DND-41 (cell line): ENCODE measurements around the gene MYH11.

Source experiments
- ATAC-seq: fragments of 200-7000 bp; cut with Tn5 transposase; 3 replicates; pipeline ENCODE4 v1.9.1; 2021; ENCODE audit warnings: low read depth; ENCODE audit not compliant: insufficient read depth
- DNase-seq: peaks from one replicate; pipeline ENCODE4 v3.0.0-alpha.2; 2020
- H2AFZ ChIP-seq: 2 replicates; pipeline ENCODE4 v1.6.0; 2012; ENCODE audit warnings: low read depth, low read length
- H3K27ac ChIP-seq: 2 replicates; pipeline ENCODE4 v1.5.1; 2012; ENCODE audit warnings: low read length, inconsistent platforms
- H3K27me3 ChIP-seq: fragments of 200-600 bp; sonication (generic); 2 replicates; pipeline ENCODE4 v1.6.0; 2012; ENCODE audit warnings: low read length, mild to moderate bottlenecking, inconsistent platforms; ENCODE audit not compliant: insufficient read depth, poor library complexity
- H3K36me3 ChIP-seq: 2 replicates; pipeline ENCODE4 v1.5.1; 2012; ENCODE audit warnings: low read length, inconsistent platforms; ENCODE audit not compliant: insufficient read depth
- H3K4me1 ChIP-seq: 2 replicates; pipeline ENCODE4 v1.5.1; 2012; ENCODE audit warnings: mild to moderate bottlenecking, low read length; ENCODE audit not compliant: insufficient read depth
- H3K4me2 ChIP-seq: 2 replicates; pipeline ENCODE4 v1.6.0; 2012; ENCODE audit warnings: mild to moderate bottlenecking, moderate library complexity, low read length, inconsistent platforms; ENCODE audit not compliant: insufficient read depth
- H3K4me3 ChIP-seq, 2 experiments: fragments of 200-600 bp in 1 of 2; shearing (Covaris generic) in 1 of 2; 2 replicates each; pipeline ENCODE4 v1.5.1; 2012 to 2016; ENCODE audit warnings: inconsistent platforms in 2 of 2, low read length in 2 of 2, mild to moderate bottlenecking in 2 of 2, low read depth in 1 of 2, moderate library complexity in 1 of 2
- H3K79me2 ChIP-seq: 2 replicates; pipeline ENCODE4 v1.6.0; 2012; ENCODE audit warnings: low read length, inconsistent platforms; ENCODE audit not compliant: insufficient read depth
- H3K9ac ChIP-seq: 2 replicates; pipeline ENCODE4 v1.6.0; 2012; ENCODE audit warnings: low read depth, mild to moderate bottlenecking, inconsistent platforms, low read length, moderate library complexity
- H3K9me3 ChIP-seq: 2 replicates; pipeline ENCODE4 v1.5.1; 2012; ENCODE audit warnings: low read length, moderate library complexity, mild to moderate bottlenecking, inconsistent platforms; ENCODE audit not compliant: insufficient read depth, severe bottlenecking
- H4K20me1 ChIP-seq: 2 replicates; pipeline ENCODE4 v1.6.0; 2012; ENCODE audit warnings: low read length; ENCODE audit not compliant: insufficient read depth
- CTCF ChIP-seq: IDR thresholded peaks from 2 replicates; pipeline ENCODE4 v1.5.1; 2012; ENCODE audit warnings: borderline replicate concordance, low read length, moderate library complexity, mild to moderate bottlenecking; ENCODE audit not compliant: poor library complexity, severe bottlenecking; ENCODE audit errors: extremely low read depth
- EZH2 ChIP-seq: IDR thresholded peaks from 3 replicates; pipeline ENCODE4 v1.6.1; 2012; ENCODE audit warnings: borderline replicate concordance, low read depth, mild to moderate bottlenecking, moderate library complexity, low read length, inconsistent platforms; ENCODE audit not compliant: severe bottlenecking

MYH11 gene

GRCh38 chr16:15654591-15654990, 202.2 kb downstream of the MYH11 start:
- H3K27me3 ChIP-seq, result no peaks in the 10 kb centered on the region
- H4K20me1 ChIP-seq, result peaks cover 52% of the 10 kb centered on the region
- H3K36me3 ChIP-seq, result peaks cover 28% of the 10 kb centered on the region
- H3K4me3 ChIP-seq, result no peak overlapping the region
- no peaks in the 10 kb centered on the region for H3K9me3 ChIP-seq
- peaks cover 40% of the 10 kb centered on the region for H3K4me1 ChIP-seq
- TF ChIP-seq CTCF (no peak), EZH2 (no peak)
- peaks cover 90% of the 10 kb centered on the region for H3K79me2 ChIP-seq
- no peak for DNase-seq
- no peak overlapping the region for H3K9ac ChIP-seq
- ATAC-seq, result no peak
- H3K4me2 ChIP-seq, result no peak overlapping the region
- no peak overlapping the region for H2AFZ ChIP-seq
- H3K27ac ChIP-seq, result no peak overlapping the region

DNA sequence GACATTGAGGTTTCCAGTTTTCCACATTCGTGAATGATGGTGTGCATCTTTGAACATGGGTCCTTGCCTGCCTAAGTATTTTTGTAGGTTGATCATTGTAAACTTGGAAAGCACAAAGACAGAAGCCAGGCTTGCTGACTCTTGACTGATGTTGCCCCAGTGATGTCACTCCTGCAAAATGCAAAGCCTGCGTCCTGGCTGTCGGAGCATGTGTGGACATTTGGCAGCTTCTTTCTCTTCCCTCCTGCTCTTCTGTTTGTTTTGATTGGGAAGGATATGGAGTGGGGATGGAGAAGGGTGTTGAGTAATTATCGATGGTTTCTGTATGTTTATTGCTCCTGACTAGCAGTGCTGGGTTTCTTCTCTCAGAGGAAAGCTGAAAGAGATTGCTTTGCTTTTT, 203.6 kb downstream of the MYH11 start:
- H3K4me2 ChIP-seq, result peak overlapping the region; percentile 77; the same call in 1 of the 2 replicates
- H3K27ac ChIP-seq, result no peak overlapping the region
- H3K9me3 ChIP-seq, result no peaks in the 10 kb centered on the region
- TF ChIP-seq EZH2 (no peak), CTCF (no peak)
- DNase-seq (no peak), ATAC-seq (no peak)
- no peak overlapping the region for H2AFZ ChIP-seq
- H3K4me1 ChIP-seq, result peaks cover 37% of the 10 kb centered on the region
- H3K79me2 ChIP-seq, result peaks cover 76% of the 10 kb centered on the region
- no peaks in the 10 kb centered on the region for H3K27me3 ChIP-seq
- 0 out of 2 replicates have a peak overlapping the region, but pooled peaks have one; percentile 98 for H3K9ac ChIP-seq
- H3K4me3 ChIP-seq, result no peak overlapping the region
- peaks cover 28% of the 10 kb centered on the region for H3K36me3 ChIP-seq
- peaks cover 43% of the 10 kb centered on the region for H4K20me1 ChIP-seq
